ENCODE results near the gene SETD1A.

The SETD1A gene

GRCh38 chr16:30957456-30958174, at the start of gene SETD1A:
SETD1A (plus strand) TSS chr16:30957754; CDS start chr16:30958732, 978 bp downstream.
- peak; percentile 58 to 97 (median 91) for DNase-seq

GRCh38 chr16:30910427-30911029, 47.0 kb upstream of the SETD1A start:
- DNase-seq: no peak

DNA sequence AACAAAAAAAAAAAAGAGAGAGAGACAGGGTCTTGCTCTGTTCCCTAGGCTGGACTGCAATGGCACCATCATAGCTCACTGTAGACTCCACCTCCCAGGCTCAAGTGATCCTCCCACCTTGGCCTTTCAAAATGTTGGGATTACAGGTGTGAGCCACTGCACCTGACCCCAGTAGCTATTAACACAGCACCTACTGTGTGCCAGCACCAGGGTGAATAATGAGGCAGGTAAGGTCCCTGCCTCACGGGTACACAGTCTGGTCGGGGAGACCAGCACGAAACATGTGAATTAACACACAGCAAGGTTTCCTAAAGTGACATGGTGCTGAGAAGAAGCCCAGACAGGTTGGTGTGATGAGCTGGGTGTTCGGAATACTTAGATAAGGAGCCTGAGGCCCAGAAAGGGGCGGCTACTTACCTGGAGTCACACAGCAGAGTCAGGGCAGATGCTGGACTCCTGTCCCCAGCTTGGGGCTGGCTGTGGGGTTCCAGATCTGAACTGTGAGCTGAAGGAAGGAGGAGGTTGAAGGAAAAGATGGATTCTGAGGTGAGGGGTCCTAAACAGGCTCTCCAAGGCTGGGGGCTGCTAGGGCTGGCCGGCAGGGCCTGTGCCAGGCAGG, 44.7 kb upstream of the SETD1A start:
- no peak for DNase-seq

DNA sequence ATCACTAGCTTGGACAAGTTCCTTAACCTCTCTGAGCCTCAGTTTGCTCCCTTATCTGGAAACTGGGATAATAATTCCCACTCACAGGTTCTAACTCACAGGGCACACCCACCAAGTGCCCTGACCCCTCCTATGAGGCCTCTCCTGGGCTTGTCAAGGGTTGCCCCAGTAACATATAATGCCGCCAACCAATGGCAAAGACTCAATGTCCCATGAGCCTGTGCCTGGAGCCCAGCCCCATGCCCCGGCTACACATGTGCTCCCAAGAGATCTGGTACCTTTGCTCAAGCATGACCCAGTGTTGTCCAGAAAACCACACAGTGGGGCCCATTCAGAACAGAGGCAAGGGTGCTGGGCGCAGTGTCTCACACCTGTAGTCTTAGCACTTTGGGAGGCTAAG, 42.7 kb upstream of the SETD1A start:
- no peak for DNase-seq

- no peak for DNase-seq
Observed at GRCh38 chr16:30918614-30919013, 38.9 kb upstream of the SETD1A start.

DNA sequence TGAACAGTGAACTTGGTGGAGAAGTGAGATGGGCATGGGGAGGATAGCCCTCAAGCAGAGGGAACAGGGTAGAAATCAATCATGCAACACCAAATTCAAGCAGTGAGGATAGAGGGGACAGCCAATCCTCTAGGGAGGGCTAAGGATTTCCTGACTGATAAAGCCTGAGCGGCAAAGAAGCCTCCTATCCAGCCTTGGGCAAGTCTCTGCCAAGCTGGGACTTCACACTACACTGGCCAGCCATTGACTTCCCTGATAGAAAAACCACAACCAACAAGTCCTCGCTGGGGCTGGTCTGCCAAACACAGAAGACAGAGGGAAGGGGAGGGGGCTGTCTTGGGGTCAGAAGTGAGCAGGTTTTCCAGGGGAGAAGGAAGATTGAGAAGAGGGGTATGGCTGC, 36.7 kb upstream of the SETD1A start:
- no peak for DNase-seq

DNA sequence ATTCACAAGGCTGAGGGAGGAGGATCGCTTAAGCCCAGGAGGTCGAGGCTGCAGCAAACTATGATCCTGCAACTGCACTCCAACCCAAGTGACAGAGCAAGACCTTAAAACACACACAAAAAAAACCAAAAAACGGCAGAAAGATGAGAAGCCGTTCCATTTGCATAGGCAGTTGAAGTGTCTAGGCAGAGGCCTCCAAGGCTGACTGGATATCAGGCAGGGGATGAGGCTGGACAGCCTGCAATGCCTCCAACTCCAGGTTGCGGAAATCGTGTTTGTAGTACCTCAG, 36.2 kb upstream of the SETD1A start:
- no peak for DNase-seq

DNA sequence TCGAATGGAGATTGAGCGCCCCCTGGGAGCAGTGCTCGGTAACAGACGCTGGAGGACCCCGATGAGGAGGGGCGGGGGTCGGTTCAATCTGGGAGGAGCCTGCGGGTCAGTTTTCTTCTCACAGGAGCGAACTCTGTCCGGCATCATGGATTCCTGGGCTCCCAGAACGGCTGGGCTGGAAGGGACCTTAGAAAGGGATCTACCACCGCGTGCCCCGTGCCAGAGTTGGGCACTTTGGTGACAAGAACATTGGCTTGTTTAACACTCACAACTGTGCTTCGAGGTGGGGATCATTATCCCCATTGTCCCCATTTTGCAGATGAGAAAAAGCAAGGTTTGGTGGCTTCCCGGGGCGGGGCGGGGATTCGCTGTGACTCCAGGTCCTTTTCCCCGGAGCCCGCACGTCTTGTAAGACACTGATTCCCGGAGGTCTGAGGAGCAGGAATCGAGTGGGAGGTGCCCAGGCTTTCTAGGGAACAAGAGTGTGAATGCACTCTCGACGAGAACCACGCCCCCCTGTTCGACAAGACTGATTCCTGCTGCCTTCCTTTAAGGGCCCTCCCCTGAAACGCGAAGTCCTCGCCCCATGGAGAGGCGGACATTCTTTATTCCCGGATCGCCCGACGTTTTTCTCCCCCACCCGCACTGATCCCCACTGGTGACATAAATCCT, 35.7 kb upstream of the SETD1A start:
- DNase-seq: peak; percentile 30 to 92 (median 77)

DNA sequence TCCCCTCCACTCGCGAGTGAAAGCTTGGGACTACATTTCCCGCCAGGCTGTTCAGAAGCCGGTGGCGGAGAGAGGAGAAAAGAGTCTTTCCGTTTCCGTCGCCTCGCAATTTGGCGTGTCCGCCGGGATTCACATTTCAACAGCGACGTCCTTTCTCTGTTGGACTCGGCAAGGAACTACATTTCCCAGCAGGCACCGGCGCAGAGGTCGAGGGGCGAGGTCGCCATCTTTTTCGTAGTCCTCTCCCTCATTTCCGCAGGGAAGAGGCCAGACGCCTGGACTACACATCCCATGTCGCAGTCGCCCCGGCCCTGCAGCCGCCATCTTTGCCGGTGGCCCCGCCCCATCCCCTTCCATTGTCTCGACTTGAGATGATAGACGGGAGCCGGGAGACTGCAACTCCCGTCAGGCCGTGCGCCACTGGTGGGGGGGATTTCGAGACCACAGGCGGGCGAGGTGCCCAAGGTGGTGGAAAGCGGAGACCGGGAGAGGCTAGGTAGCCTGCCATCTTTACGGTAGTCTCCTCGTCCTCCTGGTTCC, 35.1 kb upstream of the SETD1A start:
- DNase-seq: peak; percentile 93 to 100 (median 100)

- peak; percentile 86 to 100 (median 99) for DNase-seq
Observed at GRCh38 chr16:30922960-30923535, 34.5 kb upstream of the SETD1A start.

- DNase-seq: peak in 5 of 58 donors; percentile 12 to 61 (median 40)
Observed at GRCh38 chr16:30923554-30924075, 33.9 kb upstream of the SETD1A start, which contains the start of gene FBXL19. FBXL19 (plus strand) TSS chr16:30923572; CDS start chr16:30925755, 2,183 bp downstream.

DNA sequence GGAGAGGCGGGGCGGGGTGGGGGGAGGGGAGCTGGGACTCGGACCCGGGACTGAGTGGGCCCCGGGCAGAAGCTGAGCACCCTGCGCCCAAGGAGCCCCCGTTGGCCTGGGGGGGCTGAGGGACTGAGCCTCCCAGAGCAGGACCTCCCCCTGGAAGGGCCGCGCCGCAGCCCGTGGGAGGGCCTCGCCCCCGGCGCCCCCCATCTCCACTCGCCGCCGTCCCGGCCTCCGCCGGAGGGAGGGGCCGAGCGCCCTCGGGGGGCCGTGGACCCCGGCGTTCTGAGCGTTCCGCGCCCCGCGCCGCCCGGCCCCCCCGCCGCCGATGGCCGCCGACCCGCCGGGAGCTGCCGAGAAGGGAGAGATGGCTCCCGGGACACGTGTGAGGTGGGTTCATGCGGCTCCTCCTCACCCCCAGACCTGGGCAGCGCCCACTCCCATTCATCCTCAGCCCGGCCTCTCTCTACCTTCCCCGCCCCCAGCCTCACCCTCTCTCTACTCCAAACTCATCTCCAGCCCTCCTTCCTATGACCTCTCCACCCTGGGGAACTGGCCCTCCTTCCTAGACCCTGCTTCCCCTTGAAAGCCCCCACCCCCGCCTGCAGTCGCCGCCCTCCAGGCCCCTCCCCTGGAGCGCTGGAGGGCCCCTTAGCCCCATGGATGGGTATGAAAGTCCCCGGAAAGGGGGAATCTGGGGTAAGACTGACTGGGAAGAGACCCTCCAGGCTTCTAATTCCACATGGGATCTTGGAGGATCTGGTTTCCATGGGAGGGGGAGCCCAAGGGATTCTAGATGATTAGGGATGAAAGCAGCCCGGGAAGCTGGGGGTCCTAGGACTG, 33.3 kb upstream of the SETD1A start:
- peak in 2 of 58 donors; percentile 35 to 41 for DNase-seq

DNA sequence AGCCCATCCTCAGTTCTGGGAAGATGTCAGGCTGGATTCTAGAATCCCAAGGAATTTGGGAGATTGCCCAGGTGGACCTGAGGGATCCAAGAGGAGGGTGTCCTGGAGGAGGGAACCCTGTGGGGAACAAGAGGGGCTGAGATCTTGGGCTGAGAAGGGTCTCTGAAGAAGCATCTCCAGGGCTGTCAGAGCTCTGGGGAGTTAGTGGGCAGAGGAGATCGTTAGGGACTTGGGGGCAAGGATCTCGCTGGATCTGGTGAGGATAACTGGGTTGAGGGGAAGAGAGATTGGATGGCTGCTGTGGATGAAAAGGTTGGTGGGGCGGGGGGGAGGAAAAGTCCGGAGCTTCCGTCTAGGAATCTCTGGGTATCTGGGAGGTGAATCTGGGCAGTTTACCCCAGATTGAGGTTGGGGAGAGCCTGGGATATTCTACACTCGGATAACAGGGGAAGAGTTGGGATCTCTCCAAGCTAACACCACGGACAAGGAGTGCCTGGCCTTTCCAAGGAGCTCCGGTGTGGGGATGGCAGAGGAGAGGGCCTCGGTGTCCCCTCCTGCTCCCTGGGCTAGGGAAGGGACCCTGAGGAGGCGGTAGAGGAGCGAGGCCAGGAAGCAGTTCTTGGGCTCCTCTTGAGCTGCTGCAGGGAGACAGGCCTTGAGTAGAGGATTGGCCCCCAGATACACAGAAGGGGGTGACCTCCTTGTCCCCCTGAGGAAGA, 32.5 kb upstream of the SETD1A start:
- peak in 2 of 58 donors; percentile 4 to 5 for DNase-seq

DNA sequence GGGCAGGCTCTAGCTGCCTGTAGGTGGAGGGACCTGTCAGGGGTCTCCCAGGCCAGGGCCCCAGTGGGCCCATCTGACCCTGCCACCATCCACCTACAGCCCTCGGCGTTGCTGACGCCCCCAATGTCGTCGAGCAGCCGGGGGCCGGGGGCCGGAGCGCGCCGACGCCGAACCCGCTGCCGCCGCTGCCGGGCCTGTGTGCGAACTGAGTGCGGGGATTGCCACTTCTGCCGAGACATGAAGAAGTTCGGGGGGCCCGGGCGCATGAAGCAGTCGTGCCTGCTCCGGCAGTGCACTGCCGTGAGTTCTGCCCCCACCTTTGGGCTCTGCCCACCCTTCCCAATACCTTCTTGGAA, 31.9 kb upstream of the SETD1A start:
- DNase-seq: no peak

- DNase-seq: no peak
Observed at GRCh38 chr16:30925995-30926811, 31.4 kb upstream of the SETD1A start.

- DNase-seq: no peak
Observed at GRCh38 chr16:30926937-30927788, 30.4 kb upstream of the SETD1A start.

- DNase-seq: peak in 52 of 58 donors; percentile 29 to 94 (median 73)
Observed at GRCh38 chr16:30927789-30928378, 29.7 kb upstream of the SETD1A start.
